NAMALWA (cell line): Measurements from ENCODE around the gene ZSCAN5A.
"Not testable (repeated sequence)": the region's sequence is repeated elsewhere in the genome, so short reads cannot be mapped to it uniquely, and the experiment has no call there.

Experiments used
- DNase-seq: peaks from one replicate; pipeline ENCODE4 v3.0.0-alpha.2; 2015; ENCODE audit warnings: low spot score

Gene ZSCAN5A, protein sequence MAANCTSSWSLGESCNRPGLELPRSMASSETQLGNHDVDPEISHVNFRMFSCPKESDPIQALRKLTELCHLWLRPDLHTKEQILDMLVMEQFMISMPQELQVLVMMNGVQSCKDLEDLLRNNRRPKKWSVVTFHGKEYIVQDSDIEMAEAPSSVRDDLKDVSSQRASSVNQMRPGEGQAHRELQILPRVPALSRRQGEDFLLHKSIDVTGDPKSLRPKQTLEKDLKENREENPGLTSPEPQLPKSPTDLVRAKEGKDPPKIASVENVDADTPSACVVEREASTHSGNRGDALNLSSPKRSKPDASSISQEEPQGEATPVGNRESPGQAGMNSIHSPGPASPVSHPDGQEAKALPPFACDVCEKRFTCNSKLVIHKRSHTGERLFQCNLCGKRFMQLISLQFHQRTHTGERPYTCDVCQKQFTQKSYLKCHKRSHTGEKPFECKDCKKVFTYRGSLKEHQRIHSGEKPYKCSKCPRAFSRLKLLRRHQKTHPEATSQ

DNA sequence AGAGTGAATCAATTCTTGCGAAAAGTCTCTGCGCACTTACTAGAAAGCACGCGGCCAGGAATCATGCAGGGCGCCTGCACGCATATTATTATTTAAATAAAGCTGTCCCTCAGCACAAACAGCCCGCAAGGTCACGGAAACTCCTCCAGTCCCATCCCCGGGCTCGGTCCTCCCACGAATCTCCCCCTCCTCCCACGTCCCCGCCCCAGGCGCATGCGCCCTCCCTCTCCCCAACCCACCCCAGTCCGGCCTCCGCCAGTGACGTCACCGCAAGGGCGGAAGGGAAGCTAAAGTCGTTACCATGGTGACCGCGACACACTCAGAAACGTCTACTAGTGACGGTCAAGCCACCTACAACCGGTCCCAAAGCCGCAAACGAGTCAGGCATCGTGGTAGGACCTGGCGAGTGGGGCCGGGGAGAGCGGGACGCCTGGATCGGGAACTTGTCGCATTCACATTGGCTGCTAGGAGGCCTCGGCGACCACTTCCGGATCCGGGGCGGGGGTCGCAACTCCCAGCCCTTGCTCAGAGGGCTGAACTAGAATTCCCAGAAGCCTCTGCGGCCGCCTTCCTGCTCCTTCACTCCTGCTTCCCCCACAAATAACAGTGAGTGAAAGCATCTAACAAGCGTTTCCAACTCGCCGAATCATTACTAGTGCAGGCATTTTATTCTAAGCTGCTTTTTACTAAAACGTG, at the start of gene ZSCAN5A:
Gene ZSCAN5A (minus strand): TSS at position 459 of the 696 bp plus-strand sequence. CDS start 89,793 bp downstream, outside the sequence.
- DNase-seq, result peak; percentile 97

DNA sequence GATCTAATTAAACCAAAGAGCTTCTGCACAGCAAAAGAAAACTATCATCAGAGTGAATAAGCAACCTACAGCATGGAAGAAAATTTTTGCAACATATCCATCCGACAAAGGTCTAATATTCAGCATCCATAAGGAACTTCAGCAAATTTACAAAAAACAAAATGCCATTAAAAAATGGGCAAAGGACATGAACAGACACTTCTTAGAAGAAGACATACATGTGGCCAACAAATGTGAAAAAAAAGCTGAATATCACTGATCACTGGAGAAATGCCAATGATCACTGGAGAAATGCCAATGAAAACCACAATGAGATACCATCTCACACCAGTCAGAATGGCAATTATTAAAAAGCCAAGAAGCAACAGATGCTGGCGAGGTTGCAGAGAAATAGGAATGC, 46.2 kb upstream of the ZSCAN5A start:
- DNase-seq, result no peak

DNA sequence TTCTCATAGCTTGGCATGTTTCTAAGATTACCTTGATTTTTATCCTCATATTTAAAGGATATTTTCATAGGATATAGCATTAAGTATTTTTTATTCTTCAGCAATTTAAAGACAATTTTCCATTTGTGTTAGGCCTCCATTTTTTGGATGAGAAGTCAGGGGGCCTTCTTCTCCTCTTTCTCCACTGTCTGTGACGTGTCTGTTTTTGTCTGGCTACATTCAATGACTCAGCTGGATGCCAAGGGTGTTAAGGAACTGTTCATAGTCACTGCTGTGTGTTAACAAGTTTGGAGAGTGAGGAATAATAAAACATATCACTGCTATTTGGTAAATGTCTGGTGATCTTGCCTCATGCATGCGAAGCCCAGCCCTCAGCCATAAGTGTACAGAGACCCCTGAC, 42.3 kb upstream of the ZSCAN5A start:
- no peak for DNase-seq

DNA sequence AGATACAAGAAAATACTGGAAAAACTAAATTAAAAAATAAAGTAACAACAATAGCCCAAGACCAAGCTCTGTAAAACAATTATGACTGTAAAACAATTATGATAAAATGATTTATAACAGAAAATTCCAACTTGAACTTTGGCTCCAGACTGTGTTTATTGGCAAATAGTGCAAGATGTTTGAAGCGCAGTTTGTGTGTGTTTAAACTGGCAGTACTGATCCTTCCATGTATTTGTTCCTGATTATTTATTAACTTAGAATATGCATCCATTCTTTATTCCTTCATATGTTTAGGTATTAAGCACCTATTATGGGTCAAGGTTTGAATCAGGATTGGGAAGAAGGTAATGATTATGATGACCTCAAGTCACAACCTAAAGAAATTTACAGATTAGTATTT, 40.9 kb upstream of the ZSCAN5A start:
- DNase-seq, result no peak

DNA sequence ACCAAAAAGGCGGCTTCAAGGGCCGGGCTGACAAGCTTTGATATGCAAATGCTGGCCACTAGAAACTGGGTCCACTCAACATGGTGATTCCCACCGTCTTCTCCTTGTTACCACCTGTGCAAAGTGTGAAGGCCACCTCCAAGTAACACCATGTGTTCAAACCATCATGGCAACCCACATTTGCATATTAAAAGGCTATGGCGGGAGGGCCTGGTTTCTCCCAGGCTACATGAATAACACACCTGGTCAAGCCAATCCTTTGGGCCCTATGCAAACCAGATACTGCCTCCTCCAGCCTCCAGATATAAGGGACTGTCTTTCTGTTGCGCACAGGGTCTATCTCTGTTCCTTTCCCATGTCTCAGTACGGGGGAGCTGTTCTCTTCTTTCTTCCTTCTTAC, 36.6 kb upstream of the ZSCAN5A start:
- DNase-seq, result no peak

DNA sequence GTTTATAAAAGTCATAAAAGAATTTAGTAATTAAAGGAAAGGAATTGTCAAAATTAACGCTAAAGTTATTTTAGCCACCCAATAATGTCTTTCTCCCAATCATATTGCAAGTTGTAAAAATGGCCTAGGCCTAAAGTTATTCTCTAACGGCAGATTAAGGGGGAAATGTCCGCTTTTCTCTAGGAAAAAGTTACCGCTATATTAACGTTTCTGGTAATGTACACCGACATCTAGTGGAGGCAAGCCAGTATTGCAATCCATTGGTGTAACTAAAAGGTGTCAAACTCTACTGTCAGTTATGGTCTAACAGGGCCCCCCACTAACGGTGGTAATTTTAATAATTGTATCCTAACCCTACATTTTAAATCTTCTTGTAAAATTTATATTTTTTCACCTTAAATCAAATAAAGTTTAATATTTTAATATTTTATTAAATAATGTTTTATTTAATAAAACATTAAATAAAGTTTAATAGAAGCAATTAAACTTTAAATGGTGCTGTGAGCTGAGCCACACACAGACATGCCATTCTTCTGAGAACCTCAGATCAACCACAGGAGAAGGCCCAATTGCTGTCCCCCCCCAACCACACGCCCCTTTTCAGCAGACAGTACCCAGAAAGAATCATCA, 35.9 kb upstream of the ZSCAN5A start:
- DNase-seq, result peak; percentile 76

DNA sequence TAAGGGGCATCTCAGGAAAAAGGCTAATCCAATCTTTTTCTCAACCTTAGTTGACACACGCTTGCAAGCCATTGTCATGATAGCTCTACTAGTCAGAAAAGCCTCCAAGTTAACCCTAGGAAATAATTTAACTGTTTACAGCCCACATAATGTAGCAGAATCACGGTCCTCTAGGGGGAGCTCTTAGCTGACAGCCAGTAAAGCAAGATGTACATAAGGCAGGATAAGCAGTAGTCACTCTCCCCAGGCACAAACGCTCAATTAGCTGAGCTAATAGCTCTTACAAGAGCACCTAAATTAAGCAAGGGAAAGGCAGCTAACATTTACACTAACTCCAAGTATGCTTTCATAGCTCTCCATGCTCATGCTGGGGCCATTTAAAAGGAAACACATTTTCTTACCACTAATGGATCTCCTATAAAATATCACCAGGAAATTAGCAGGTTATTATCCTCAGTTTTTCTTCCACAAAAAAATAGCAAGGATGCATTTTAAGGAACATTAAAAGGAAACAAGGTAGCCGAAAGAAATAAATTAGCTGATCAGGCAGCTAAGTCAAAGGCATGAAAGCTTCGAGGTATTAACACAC, 33.7 kb upstream of the ZSCAN5A start:
- DNase-seq, result peak; percentile 68

DNA sequence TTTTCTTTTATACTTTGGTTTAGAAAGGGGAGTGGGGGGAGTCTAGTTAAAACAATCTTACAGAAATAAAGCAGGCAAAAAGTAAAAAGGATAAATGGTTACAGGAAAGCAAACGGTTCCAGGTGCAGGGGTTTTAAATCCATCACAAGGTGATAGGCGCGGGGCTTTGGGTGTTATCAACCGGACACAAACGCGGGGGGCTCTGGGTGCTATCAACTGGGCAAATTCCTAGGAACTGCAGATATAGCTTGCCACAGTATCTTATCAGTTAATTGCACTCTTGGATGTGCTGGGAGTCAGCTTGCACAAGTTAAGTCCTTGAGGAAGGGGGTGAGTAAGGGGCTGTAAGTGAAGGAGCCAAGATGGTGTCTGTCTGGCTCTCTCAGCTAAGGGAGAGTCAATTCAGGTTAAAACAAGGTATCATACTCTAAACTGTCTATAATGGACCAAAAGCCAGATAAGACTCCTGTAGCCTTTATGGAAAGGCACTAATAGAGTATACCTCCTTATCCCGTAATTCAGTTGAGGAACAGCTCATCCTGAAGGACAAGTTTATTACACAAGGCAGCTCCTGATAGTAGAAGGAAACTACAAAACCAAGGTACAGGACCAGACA, 32.6 kb upstream of the ZSCAN5A start:
- DNase-seq, result no peak

DNA sequence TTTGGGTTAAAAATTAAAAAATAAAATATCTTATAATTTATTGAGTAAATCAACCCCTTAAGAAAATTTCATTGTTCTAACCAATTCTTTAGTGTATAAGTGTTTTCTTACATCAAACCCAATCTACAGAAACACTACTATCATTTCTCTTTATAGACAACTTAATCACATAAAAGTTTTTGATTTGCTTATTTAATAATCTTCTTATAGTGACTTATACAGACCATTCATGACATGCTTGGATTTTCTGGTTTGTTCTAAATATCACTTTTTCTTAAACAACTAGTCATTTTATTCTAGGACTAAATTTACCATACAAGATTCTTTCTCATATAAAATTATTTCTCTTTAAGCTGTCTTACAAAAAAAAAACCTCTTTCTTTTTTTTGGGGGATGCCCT, 27.3 kb upstream of the ZSCAN5A start:
- no peak for DNase-seq

DNA sequence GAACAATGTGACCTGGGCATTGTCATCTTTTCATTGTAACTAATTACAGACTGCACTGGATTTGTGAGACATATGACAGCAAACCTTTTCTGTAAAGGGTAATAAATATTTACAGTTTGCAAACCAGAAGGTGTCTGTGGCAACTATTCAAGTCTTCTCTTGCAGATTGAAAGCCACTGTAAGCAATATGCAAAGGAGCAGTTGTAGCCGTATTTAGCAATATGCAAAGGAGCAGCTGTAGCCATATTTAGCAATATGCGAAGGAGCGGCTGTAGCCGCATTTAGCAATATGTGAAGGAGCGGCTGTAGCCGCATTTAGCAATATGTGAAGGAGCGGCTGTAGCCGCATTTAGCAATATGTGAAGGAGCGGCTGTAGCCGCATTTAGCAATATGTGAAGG, 24.4 kb upstream of the ZSCAN5A start:
- not testable (repeated sequence) for DNase-seq

DNA sequence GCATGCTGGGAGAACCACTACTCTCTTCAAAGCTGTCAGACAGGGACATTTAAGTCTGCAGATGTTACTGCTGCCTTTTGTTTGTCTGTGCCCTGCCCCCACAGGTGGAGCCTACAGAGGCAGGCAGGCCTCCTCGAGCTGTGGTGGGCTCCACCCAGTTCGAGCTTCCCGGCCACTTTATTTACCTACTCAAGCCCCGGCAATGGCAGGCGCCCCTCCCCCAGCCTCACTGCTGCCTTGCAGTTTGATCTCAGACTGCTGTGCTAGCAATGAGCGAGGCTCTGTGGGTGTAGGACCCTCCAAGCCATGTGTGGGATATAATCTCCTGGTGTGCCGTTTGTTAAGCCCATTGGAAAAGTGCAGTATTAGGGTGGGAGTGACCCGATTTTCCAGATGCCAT, 22.4 kb upstream of the ZSCAN5A start:
- DNase-seq, result not testable (repeated sequence)

DNA sequence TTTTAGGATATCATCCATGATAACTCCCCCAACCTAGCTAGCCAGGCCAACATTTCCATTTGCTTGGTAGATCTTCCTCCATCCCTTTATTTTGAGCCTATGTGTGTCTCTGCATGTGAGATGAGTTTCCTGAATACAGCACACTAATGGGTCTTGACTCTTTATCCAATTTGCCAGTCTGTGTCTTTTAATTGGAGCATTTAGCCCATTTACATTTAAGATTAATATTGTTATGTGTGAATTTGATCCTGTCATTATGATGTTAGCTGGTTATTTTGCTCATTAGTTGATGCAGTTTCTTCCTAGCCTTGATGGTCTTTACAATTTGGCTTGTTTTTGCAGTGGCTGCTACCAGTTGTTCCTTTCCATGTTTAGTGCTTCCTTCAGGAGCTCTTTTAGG, 20.7 kb upstream of the ZSCAN5A start:
- DNase-seq, result not testable (repeated sequence)

DNA sequence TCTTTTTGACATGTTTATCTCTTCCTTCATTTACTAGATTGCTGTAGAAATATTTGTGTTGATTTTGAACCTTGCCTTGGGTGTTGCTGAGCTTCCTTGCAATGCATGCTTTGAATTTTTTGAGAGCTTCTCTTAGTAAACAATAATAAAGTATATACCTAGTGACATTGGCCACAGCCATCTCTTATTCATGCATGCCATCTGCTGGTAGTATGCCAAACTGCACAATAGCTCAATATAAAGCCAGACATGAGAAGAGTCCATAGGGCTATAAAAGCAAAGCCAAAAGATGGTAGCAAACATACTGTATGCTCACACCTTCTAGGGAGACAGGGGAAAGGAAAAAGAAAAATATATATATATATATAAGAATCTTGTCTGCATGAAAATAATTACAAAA, 18.9 kb upstream of the ZSCAN5A start:
- peak; percentile 80 for DNase-seq

DNA sequence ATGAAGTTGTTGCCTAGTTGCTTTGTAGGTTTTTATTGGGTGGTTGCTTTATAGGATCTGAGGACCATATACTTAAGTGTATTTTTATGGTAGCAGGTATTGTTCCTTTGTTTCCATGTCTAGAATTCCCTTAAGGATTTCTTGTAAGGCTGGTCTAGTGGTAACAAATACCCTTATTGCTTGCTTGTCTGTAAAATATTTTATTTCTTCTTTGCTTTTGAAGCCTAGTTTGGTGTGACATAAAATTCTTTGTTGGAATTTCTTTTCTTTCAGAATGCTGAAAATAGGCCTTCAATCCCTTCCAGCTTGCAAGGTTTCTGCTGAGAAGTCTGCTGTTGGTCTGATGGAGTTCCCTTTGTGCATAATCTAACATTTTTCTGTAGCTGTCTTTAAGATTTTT, 18.1 kb upstream of the ZSCAN5A start:
- no peak for DNase-seq

DNA sequence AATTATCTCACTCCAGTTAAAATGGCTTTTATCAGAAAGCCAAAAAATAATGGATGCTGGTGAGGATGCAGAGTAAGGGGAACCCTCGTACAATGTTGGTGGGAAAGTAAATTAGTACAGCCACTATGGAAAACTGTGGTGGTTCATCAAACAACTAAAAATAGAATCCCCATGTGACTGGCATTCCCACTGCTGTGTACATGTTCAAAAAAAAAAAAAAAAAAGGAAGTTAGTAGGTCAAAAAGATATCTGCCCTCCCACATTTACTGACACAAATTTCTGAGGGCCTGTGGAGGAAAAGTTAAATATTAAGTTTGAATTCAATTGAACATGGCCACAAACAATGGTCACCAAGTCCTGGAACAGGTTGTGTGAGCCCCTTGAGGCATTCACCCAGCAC, 9.8 kb upstream of the ZSCAN5A start:
- no peak for DNase-seq

DNA sequence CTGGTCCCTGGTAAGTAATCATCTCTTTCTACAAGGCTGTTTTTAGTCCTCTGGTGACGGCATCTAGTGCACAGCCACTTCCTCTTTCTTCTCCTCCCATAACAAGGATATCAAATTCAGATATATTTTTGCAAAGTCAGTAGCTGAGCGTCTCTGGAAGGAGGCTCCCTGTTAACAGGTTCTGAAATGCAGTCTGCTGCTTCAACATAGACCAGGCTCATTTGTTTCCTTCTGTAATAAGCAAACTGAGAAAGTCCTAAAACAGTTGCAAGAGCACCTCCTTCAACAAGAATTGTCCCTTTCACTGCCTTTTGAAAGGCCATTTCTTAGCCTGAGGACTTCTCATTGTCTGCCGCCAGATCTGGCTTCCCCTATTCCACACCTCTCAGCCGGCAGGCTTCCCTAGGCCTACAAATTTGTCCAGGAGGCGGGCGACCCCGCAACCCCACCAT, 7.4 kb upstream of the ZSCAN5A start:
- DNase-seq, result peak; percentile 46

DNA sequence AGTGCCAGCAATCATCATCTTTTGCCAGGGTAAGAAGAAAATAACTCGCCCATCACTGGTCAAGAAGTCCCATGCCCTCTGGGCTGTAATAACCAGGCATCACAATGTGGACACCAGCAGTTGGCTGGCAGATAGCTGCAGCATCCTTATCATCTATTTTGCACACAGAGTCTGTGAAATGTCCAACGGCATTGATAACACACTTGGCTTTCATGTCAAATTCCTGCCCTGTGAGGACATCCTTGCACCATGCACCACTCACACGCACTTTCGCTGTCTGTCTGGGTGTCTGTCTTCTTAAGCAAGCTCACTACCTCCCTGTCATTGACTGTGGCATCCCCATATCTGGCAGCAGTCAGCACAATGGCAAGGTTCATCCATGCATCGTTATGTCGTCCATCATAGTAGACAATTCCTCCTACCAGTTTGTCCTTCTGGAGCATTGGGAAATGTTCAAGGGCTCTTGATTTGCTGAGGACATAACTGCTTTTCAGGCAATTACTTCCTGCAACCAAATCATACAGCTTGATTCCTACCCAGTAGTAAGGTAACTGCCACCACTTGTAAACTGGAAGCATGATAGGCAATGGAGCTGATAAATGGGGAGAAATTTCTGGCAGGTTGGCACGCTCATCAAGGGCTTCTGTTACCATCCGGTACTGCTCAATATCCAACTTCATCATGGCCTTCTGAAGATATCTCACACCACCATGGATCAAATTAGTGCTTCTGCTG, 6.8 kb upstream of the ZSCAN5A start:
- DNase-seq, result no peak

DNA sequence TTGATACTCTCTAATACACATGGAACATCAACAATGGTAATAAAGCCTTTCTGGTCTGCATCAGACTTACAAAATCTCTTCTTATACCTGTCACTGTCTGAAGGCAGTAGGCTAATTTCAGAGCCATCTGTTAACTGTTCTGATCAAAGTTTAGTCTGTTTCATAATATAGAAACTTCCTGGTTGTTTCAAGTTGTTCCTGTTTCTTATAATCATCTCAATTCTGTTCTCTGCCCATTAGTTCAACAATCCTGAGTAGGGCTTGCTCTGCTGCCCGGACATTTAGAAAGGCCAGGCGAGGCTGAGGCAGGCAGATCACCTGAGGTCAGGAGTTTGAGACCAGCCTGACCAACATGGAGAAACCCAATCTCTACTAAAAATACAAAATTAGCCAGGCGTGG, 5.4 kb upstream of the ZSCAN5A start:
- DNase-seq, result no peak

DNA sequence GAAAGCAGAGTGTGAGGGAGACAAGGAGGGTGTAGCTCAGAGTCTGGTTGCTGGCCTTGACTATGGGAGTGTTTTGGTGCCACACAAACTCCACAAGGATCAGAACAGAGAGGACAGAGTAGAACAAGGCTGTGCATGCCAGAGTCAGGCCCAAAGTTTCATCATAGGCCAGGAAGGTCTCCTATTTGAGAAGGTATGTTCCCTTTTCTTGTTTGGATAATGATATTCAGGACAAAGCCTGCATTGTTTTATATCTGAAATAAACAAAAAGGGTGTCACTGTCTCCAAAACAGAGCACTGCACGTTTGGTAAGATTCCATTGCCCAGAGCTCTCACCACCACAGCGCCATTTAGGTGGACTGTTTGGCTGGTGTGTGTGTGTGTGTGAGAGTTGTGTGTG, 3.1 kb upstream of the ZSCAN5A start:
- DNase-seq, result no peak

DNA sequence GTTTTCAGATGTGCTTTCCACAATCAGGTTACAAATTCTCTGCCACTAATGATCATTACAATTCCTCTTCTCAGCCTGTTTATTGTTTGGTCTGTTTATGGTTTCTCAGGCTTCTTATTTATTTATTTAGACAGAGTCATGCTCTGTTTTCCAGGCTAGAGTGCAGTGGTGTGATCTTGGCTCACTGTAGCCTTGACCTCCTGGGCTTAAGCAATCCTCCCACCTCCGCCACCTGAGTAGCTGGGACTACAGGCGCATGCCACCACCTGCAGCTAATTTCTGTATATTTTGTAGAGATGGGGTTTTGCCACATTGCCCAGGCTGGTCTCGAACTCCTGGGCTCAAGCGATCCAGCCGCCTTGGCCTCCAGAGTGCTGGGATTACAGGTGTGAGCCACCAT, 2.1 kb upstream of the ZSCAN5A start:
- DNase-seq, result no peak
